ENCODE measurements around the gene FXYD2.

FXYD2 gene

GRCh38 chr11:117839380-117839881 lies 14.9 kb upstream of the FXYD2 start:
- intact Hi-C loops (cut with DNase I), result no loop called here
- DNase-seq, result peak in 14 of 42 donors; percentile 1 to 32 (median 8)

GRCh38 chr11:117838901-117839300 lies 14.4 kb upstream of the FXYD2 start:
- peak in 13 of 42 donors; percentile 1 to 26 (median 8) for DNase-seq
- intact Hi-C loops (cut with DNase I), result no loop called here

GRCh38 chr11:117837791-117838190 lies 13.2 kb upstream of the FXYD2 start:
- intact Hi-C loops (cut with DNase I), result no loop called here
- peak in 13 of 42 donors; percentile 3 to 33 (median 11) for DNase-seq

GRCh38 chr11:117837070-117837776 lies 12.7 kb upstream of the FXYD2 start:
- peak in 14 of 42 donors; percentile 1 to 40 (median 16) for DNase-seq
- intact Hi-C loops (cut with DNase I), result no loop called here

GRCh38 chr11:117836077-117836960 lies 11.8 kb upstream of the FXYD2 start:
- intact Hi-C loops (cut with DNase I), result no loop called here
- peak in 17 of 42 donors; percentile 2 to 35 (median 12) for DNase-seq

- DNase-seq, result peak in 14 of 42 donors; percentile 1 to 38 (median 10)
- intact Hi-C loops (cut with DNase I), result no loop called here
These were observed 11.0 kb upstream of the FXYD2 start for GRCh38 chr11:117835576-117835975.

GRCh38 chr11:117834838-117835443 lies 10.4 kb upstream of the FXYD2 start:
- peak in 12 of 42 donors; percentile 1 to 22 (median 4) for DNase-seq
- intact Hi-C loops (cut with DNase I), result no loop called here

GRCh38 chr11:117834068-117834810 lies 9.7 kb upstream of the FXYD2 start:
- intact Hi-C loops (cut with DNase I), result no loop called here
- peak in 12 of 42 donors; percentile 1 to 26 (median 8) for DNase-seq

- intact Hi-C loops (cut with DNase I), result no loop called here
- DNase-seq, result peak in 14 of 42 donors; percentile 4 to 39 (median 15)
These were observed 8.9 kb upstream of the FXYD2 start for GRCh38 chr11:117833401-117833891.

- DNase-seq, result peak in 13 of 42 donors; percentile 0 to 25 (median 7)
- intact Hi-C loops (cut with DNase I), result no loop called here
These were observed 8.0 kb upstream of the FXYD2 start for GRCh38 chr11:117832511-117832910.

- intact Hi-C loops (cut with DNase I), result no loop called here
- peak in 14 of 42 donors; percentile 1 to 22 (median 7) for DNase-seq
These were observed 7.3 kb upstream of the FXYD2 start for GRCh38 chr11:117831661-117832415.

- peak in 14 of 42 donors; percentile 1 to 32 (median 6) for DNase-seq
- intact Hi-C loops (cut with DNase I), result no loop called here
These were observed 6.3 kb upstream of the FXYD2 start for GRCh38 chr11:117830674-117831351.

GRCh38 chr11:117830072-117830471 lies 5.5 kb upstream of the FXYD2 start:
- peak in 11 of 42 donors; percentile 1 to 30 (median 5) for DNase-seq
- intact Hi-C loops (cut with DNase I), result no loop called here

GRCh38 chr11:117829369-117829725 lies 4.8 kb upstream of the FXYD2 start:
- DNase-seq, result peak in 14 of 42 donors; percentile 1 to 24 (median 11)

GRCh38 chr11:117828611-117829368 lies 4.2 kb upstream of the FXYD2 start:
- intact Hi-C loops (cut with DNase I), result no loop called here
- DNase-seq, result peak in 17 of 42 donors; percentile 0 to 33 (median 14)

More at GRCh38 chr11:117829369-117829725, 4.8 kb upstream of the FXYD2 start:
- intact Hi-C loops (cut with DNase I), result no loop called here
